Measurements from ENCODE around the gene CCDC47. TPM values are rescaled to one million over a fixed set of nuclear protein-coding genes. Genes with fewer than 3 reads are reported as not detected.
A peak's percentile ranks its signal among the peaks of the same experiment; 100 is the strongest.

CCDC47 gene
- total RNA-seq, 1 experiment from 2014 or later: 117 TPM

GRCh38 chr17:63698886-63699637, 74.3 kb downstream of the CCDC47 start:
- Histone ChIP-seq H4K20me1 (ENCODE audit: insufficient read depth) (no peaks in the 10 kb centered on the region), H3K9me3 (ENCODE audit: control insufficient read depth in 1 of 2, insufficient read depth in 1 of 2, low read depth in 1 of 2, low read length in 2 of 2) (no peaks in the 10 kb centered on the region), H3K4me3 (replicated peaks in 1 of 2; ENCODE audit: low read depth in 1 of 2, low read length in 2 of 2) (peak overlapping the region; percentile 5 to 60; a peak in 3 of 4 replicates), H3K27me3 (ENCODE audit: insufficient read depth, low read length) (no peaks in the 10 kb centered on the region), H3K27ac (ENCODE audit: low read depth, low read length) (no peak overlapping the region), H3K36me3 (ENCODE audit: control insufficient read depth in 1 of 2, insufficient read depth in 2 of 2, low read length in 2 of 2) (no peaks in the 10 kb centered on the region), H3K9ac (ENCODE audit: low read length) (no peak overlapping the region), H3K4me1 (ENCODE audit: control insufficient read depth in 1 of 2, insufficient read depth in 2 of 2, low read length in 2 of 2) (peaks cover 5 to 30% of the 10 kb centered on the region in 2 experiments), H2AFZ (ENCODE audit: low read depth, low read length, poor library complexity, severe bottlenecking) (no peak overlapping the region), H3K79me2 (ENCODE audit: insufficient read depth, low read length) (no peaks in the 10 kb centered on the region), H3K4me2 (ENCODE audit: low read length) (peak overlapping the region; percentile 92), H3K9me2 (ENCODE audit: insufficient read depth) (no peaks in the 10 kb centered on the region)
- POLR2A ChIA-PET: no interaction called here
- ATAC-seq (no peak), DNase-seq (ENCODE audit: low read depth, low spot score) (no peak)
- RAD21 ChIA-PET (ENCODE audit: low non-redundant PET in 1 of 2, low total read pairs in 2 of 2, uncharacterized antibody in 2 of 2, unreplicated experiment in 2 of 2): no interaction called here
- no TSS peak for BruUV-seq (replicated peaks)
- CTCF ChIA-PET: interaction anchor here (0.7 to 1.2 kb wide), 5 partner anchors 9 to 135 kb away, joined by 3 to 6 read pairs (median 3); no protein-coding TSS in a partner anchor
- intact Hi-C loops (cut with micrococcal nuclease): loop anchor here (5.0 kb wide), 2 partner anchors 128 to 272 kb away; partner anchors contain the start of genes FTSJ3 and PSMC5
- TF ChIP-seq YY1 (IDR thresholded peaks at IDR 0.05; ENCODE audit: extremely low read depth, insufficient replicate concordance, low read depth, low read length): no peak
- TF ChIP-seq SP1 (IDR thresholded peaks at IDR 0.05; ENCODE audit: low read depth): no peak
- no peak for TF ChIP-seq ELF1 (IDR thresholded peaks at IDR 0.05; ENCODE audit: borderline replicate concordance, low read depth)
- no peak for TF ChIP-seq EGR1 (IDR thresholded peaks at IDR 0.05; ENCODE audit: low read depth)
- TF ChIP-seq TCF7L2 (IDR thresholded peaks at IDR 0.05; ENCODE audit: borderline replicate concordance, extremely low read depth, insufficient read depth, insufficient read length): no peak
- TF ChIP-seq ZFX (IDR thresholded peaks at IDR 0.05): no peak
- no peak for TF ChIP-seq EZH2 (IDR thresholded peaks at IDR 0.05)
- TF ChIP-seq, protein P1, sequence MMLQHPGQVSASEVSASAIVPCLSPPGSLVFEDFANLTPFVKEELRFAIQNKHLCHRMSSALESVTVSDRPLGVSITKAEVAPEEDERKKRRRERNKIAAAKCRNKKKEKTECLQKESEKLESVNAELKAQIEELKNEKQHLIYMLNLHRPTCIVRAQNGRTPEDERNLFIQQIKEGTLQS (IDR thresholded peaks at IDR 0.05): no peak
- TF ChIP-seq FOSL1 (IDR thresholded peaks at IDR 0.05; ENCODE audit: low read depth): no peak
